ENCODE data around the gene CFAP46. TPM values are rescaled to one million over a fixed set of nuclear protein-coding genes. Genes with fewer than 3 reads are reported as not detected.

The CFAP46 gene
- total RNA-seq, 4 donors from 2014 or later: 0.19 to 0.92 (median 0.54) TPM

- Histone ChIP-seq H3K4me3 (no peak overlapping the region), H3K9me3 (no peaks in the 10 kb centered on the region), H3K27ac (no peak overlapping the region), H3K27me3 (peaks cover 0 to 65% (median 0%) of the 10 kb centered on the region in 4 donors), H3K4me1 (no peaks in the 10 kb centered on the region), H3K36me3 (no peaks in the 10 kb centered on the region)
- no peak for DNase-seq
- intact Hi-C loops (cut with DNase I): no loop called here
- TF ChIP-seq, protein P1, sequence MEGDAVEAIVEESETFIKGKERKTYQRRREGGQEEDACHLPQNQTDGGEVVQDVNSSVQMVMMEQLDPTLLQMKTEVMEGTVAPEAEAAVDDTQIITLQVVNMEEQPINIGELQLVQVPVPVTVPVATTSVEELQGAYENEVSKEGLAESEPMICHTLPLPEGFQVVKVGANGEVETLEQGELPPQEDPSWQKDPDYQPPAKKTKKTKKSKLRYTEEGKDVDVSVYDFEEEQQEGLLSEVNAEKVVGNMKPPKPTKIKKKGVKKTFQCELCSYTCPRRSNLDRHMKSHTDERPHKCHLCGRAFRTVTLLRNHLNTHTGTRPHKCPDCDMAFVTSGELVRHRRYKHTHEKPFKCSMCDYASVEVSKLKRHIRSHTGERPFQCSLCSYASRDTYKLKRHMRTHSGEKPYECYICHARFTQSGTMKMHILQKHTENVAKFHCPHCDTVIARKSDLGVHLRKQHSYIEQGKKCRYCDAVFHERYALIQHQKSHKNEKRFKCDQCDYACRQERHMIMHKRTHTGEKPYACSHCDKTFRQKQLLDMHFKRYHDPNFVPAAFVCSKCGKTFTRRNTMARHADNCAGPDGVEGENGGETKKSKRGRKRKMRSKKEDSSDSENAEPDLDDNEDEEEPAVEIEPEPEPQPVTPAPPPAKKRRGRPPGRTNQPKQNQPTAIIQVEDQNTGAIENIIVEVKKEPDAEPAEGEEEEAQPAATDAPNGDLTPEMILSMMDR (IDR thresholded peaks at IDR 0.05): no peak
- TF ChIP-seq POLR2A (IDR thresholded peaks at IDR 0.05): no peak
- 57 to 74% methylated on average over 7 to 15 of the region's 36 CpGs for WGBS, 2 donors
These were observed 40.1 kb upstream of the CFAP46 start for GRCh38 chr10:132982301-132982989.

- intact Hi-C loops (cut with DNase I): no loop called here
- 79 to 83% methylated on average over 1 to 21 of the region's 21 CpGs for WGBS, 2 donors
- Histone ChIP-seq H3K27me3 (peaks cover 0 to 72% (median 0%) of the 10 kb centered on the region in 4 donors), H3K36me3 (no peaks in the 10 kb centered on the region), H3K4me3 (no peak overlapping the region), H3K27ac (no peak overlapping the region), H3K9me3 (no peaks in the 10 kb centered on the region), H3K4me1 (no peaks in the 10 kb centered on the region)
- TF ChIP-seq, protein P1 (IDR thresholded peaks at IDR 0.05): no peak
- no peak for TF ChIP-seq POLR2A (IDR thresholded peaks at IDR 0.05)
- no peak for DNase-seq
These were observed 39.4 kb upstream of the CFAP46 start for GRCh38 chr10:132981746-132982145.

DNA sequence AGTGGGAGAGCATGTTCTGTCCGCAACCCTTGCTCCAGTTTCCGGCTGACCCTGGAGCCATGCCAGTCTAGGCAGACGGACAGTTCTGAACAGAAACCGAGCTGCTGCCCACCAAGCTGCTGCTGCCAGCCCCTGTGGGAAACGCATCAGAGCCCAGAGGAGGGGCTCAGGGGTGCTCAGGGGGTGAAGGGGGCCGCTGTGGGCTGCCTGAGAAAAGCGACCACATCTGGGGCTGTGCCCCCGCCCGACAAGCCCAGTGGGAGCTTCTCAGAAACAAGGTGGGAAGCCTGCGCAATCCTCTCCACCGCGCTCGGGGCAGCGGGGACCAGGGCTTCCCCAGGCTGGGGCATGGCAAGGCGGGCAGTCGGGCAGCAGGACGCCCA is 38.8 kb upstream of the CFAP46 start:
- no peaks in the 10 kb centered on the region for H3K36me3 ChIP-seq
- no peaks in the 10 kb centered on the region for H3K9me3 ChIP-seq
- TF ChIP-seq POLR2A (IDR thresholded peaks at IDR 0.05): no peak
- TF ChIP-seq, protein P1 (IDR thresholded peaks at IDR 0.05): no peak
- H3K27me3 ChIP-seq: peaks cover 0 to 69% (median 0%) of the 10 kb centered on the region in 4 donors
- intact Hi-C loops (cut with DNase I): no loop called here
- H3K4me3 ChIP-seq: no peak overlapping the region
- 42 to 53% methylated on average over 4 to 5 of the region's 17 CpGs for WGBS, 2 donors
- H3K4me1 ChIP-seq: no peaks in the 10 kb centered on the region
- H3K27ac ChIP-seq: no peak overlapping the region
- no peak for DNase-seq

DNA sequence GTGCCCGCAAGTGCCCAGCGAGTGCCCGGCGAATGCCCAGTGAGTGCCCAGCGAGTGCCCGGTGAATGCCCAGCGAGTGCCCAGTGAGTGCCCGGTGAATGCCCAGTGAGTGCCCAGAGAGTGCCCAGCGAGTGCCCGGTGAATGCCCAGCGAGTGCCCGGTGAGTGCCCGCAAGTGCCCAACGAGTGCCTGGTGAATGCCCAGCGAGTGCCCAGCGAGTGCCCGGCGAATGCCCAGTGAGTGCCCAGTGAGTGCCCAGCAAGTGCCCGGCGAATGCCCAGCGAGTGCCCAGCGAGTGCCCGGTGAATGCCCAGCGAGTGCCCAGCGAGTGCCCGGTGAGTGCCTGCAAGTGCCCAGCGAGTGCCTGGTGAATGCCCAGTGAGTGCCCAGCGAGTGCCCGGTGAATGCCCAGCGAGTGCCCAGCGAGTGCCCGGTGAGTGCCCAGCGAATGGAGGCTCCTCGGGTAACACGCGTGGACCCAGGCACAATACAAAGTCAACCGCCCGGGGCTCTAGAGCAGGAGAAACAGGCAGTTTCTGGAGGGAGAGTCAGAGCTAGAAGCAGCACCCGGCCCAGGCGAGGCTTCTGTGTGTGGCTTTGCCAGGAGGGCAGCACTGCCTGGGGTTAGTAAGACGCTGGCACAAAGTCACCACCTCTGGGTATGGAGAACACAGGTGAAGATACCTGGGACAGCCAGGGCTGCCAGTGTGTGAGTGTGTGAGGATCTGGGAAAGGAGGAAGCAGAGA is 38.2 kb upstream of the CFAP46 start:
- DNase-seq: no peak
- intact Hi-C loops (cut with DNase I): no loop called here
- Histone ChIP-seq H3K4me3 (no peak overlapping the region), H3K36me3 (no peaks in the 10 kb centered on the region), H3K27ac (no peak overlapping the region), H3K4me1 (no peaks in the 10 kb centered on the region), H3K27me3 (peaks cover 0 to 71% (median 0%) of the 10 kb centered on the region in 4 donors), H3K9me3 (no peaks in the 10 kb centered on the region)
- WGBS, 2 donors: 54 to 71% methylated on average over 7 to 20 of the region's 41 CpGs
- TF ChIP-seq, protein P1 (IDR thresholded peaks at IDR 0.05): no peak
- TF ChIP-seq POLR2A (IDR thresholded peaks at IDR 0.05): no peak

Data from esophagus squamous epithelium (tissue), 5 donors.